Activated naive CD4-positive, alpha-beta T cell treated with anti-CD3 and anti-CD28 coated beads, Interleukin-2, amount 50 U/mL, for 72 hours (primary cell): ENCODE measurements around the gene ZC3H14. TPM values are rescaled to one million over a fixed set of nuclear protein-coding genes. Genes with fewer than 3 reads are reported as not detected.

Experiments used
- ATAC-seq, 2 donors: fragments of 150-1000 bp; cut with Tn5 transposase; 2 replicates each; pipeline ENCODE4 v1.10.0; 2021; ENCODE audit warnings: mild to moderate bottlenecking in 2 of 2, moderate library complexity in 2 of 2
- DNase-seq, 2 donors: peaks; one replicate each; pipeline ENCODE4 v3.0.0; 2021 to 2022; ENCODE audit warnings: low spot score in 2 of 2
- H3K27ac Mint-ChIP-seq, 2 donors: one replicate each; pipeline ENCODE4 v1.8.0; 2022; ENCODE audit warnings: mild to moderate bottlenecking in 2 of 2, mixed read lengths in 2 of 2
- H3K36me3 Mint-ChIP-seq, 2 donors: one replicate each; pipeline ENCODE4 v1.8.0; 2022; ENCODE audit warnings: mixed read lengths in 2 of 2
- H3K9me3 Mint-ChIP-seq, 2 donors: one replicate each; pipeline ENCODE4 v1.8.0; 2022; ENCODE audit warnings: mixed read lengths in 2 of 2
- total RNA-seq, 2 donors: library from RNA; stranded (reverse); gene quantifications; one replicate each; pipeline ENCODE4 v1.2.3, GENCODE V29; 2022

ZC3H14 gene
- total RNA-seq, 2 donors from 2014 or later: 40.8 to 45.2 TPM

- no peak for DNase-seq
- ATAC-seq: no peak
- Mint-ChIP-seq H3K27ac (no peak overlapping the region), H3K36me3 (peaks cover 2 to 9% of the 10 kb centered on the region in 2 donors), H3K9me3 (no peaks in the 10 kb centered on the region)
Observed at GRCh38 chr14:88584451-88584850, 21.6 kb downstream of the ZC3H14 start.

DNA sequence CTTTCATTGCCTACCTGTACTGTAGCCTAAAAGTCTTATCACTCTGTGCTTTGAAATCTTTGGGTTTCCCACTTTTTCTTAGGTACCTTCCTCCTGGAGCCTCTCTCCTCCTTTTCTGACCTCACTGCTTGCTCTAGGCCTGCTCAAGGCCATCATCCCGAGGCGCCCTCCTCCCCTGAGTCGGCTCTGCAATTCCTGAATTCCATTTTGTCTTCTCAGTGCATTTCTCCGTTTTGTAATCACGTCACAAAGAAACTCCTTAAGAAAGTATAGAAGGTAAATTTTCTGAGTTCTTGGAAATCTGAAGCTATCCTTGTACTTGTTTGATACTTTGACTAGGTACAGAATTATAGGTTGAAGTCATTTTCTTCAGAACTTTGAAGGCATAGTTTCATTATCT lies 25.2 kb downstream of the ZC3H14 start:
- no peak for ATAC-seq
- Mint-ChIP-seq H3K9me3 (no peaks in the 10 kb centered on the region), H3K36me3 (peaks cover 0 to 12% of the 10 kb centered on the region in 2 donors), H3K27ac (peak overlapping the region in 1 of 2 donors; percentile 94)
- no peak for DNase-seq

DNA sequence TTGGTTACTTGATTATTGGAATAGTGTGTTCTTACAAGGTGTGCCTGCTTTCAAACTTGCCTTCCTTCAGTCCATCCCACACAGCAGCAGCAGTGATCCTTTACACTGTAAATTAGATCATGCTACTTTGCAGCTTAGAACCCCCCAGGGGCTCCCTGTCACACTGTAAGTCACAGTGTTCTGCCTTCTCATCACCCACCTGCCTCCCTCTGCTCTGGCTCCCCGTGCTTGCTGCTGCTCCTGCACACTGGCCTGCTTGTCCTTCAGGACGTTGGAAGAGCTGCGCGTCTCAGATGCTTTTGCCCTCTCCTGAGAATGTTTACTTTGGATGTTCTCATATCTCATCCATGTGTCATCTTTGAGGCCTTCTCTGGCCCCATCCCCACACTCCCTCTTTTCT lies 27.3 kb downstream of the ZC3H14 start:
- DNase-seq (no peak), ATAC-seq (no peak)
- Mint-ChIP-seq H3K27ac (peak overlapping the region; percentile 19 to 56), H3K9me3 (no peaks in the 10 kb centered on the region), H3K36me3 (peaks cover 0 to 12% of the 10 kb centered on the region in 2 donors)

DNA sequence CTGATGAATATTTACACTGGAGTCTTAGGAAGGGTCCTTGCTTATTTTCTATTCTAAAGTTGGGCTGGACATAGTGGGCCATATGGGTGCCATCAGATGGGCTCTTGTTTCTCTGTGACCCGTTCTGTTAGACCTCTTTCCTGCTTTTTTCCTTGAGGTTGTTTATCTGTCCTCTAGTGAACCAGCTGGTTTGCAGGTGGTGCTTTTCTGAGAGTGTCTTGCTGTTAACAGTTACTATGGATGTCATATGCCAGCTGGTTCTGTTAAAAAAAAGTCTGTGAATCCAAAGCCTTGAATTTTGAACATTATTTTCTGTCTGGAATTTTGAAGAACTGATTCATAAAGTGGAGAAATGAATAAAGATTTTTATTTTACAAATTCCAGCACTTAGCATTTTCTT lies 29.2 kb downstream of the ZC3H14 start:
- no peaks in the 10 kb centered on the region for H3K9me3 Mint-ChIP-seq
- H3K27ac Mint-ChIP-seq: no peak overlapping the region
- H3K36me3 Mint-ChIP-seq: peaks cover 1 to 6% of the 10 kb centered on the region in 2 donors
- no peak for ATAC-seq
- DNase-seq: no peak

GRCh38 chr14:88597038-88597437 lies 34.2 kb downstream of the ZC3H14 start:
- H3K9me3 Mint-ChIP-seq: no peaks in the 10 kb centered on the region
- ATAC-seq: no peak
- peak overlapping the region in 1 of 2 donors; percentile 24 for H3K27ac Mint-ChIP-seq
- no peak for DNase-seq
- peaks cover 17 to 20% of the 10 kb centered on the region in 2 donors for H3K36me3 Mint-ChIP-seq

- ATAC-seq: no peak
- Mint-ChIP-seq H3K9me3 (no peaks in the 10 kb centered on the region), H3K27ac (peak overlapping the region in 1 of 2 donors; percentile 24), H3K36me3 (peaks cover 20 to 22% of the 10 kb centered on the region in 2 donors)
- no peak for DNase-seq
Observed at GRCh38 chr14:88597601-88598000, 34.8 kb downstream of the ZC3H14 start.

- Mint-ChIP-seq H3K27ac (peak overlapping the region in 1 of 2 donors; percentile 24), H3K36me3 (peaks cover 21 to 24% of the 10 kb centered on the region in 2 donors), H3K9me3 (no peaks in the 10 kb centered on the region)
- no peak for DNase-seq
- peak in 1 of 2 donors; percentile 32 for ATAC-seq
Observed at GRCh38 chr14:88598097-88598675, 35.3 kb downstream of the ZC3H14 start.

- no peak for ATAC-seq
- no peaks in the 10 kb centered on the region for H3K9me3 Mint-ChIP-seq
- peaks cover 24 to 35% of the 10 kb centered on the region in 2 donors for H3K36me3 Mint-ChIP-seq
- DNase-seq: no peak
- peak overlapping the region; percentile 82 to 84 for H3K27ac Mint-ChIP-seq
Observed at GRCh38 chr14:88599326-88599725, 36.5 kb downstream of the ZC3H14 start.

- Mint-ChIP-seq H3K9me3 (no peaks in the 10 kb centered on the region), H3K36me3 (peaks cover 24 to 35% of the 10 kb centered on the region in 2 donors), H3K27ac (peak overlapping the region; percentile 82 to 84)
- peak; percentile 94 to 96 for ATAC-seq
- peak in 1 of 2 donors; percentile 36 for DNase-seq
Observed at GRCh38 chr14:88599761-88600439, 37.1 kb downstream of the ZC3H14 start.

DNA sequence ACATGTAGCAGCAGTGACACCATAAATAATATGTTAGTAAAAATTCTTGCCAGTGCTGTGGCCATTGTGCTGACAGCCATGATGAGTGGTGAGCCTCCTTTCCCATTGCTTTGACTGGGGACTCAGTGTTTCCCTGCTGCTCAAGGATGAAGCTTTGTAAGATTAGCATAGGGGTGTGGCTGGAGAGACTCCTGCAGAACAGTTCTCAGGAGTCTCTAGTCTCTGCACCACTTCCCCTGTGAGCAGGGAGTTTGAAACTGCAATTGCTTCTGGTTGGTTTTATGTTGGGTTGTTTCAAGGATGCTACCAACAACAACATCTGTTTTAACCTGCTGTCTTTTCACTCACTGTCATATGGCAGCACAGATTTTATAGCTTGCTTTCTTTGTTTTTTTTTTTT lies 41.4 kb downstream of the ZC3H14 start:
- Mint-ChIP-seq H3K9me3 (no peaks in the 10 kb centered on the region), H3K27ac (peak overlapping the region in 1 of 2 donors; percentile 76), H3K36me3 (peaks cover 20 to 51% of the 10 kb centered on the region in 2 donors)
- no peak for ATAC-seq
- DNase-seq: no peak

DNA sequence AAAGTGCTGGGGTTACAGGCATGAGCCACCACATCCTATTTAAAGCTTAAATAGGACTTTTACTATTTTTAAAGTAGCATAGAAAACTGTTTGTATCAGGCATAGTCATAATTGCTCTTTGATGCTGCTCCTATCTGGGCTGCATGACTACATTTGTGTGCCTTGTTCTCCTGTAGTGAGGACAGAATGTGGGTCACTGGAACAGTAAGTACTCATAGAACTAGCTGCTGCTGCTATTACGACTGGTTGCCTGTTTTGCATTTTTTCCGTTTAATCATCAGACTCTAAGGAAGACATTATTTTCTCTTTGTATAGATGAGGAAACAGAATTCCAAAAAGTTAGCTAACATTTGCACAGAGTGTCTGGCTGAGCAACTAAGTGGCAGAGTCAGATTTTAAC lies 42.8 kb downstream of the ZC3H14 start:
- Mint-ChIP-seq H3K27ac (no peak overlapping the region), H3K36me3 (peaks cover 22 to 51% of the 10 kb centered on the region in 2 donors), H3K9me3 (no peaks in the 10 kb centered on the region)
- ATAC-seq (peak; percentile 40 to 60), DNase-seq (no peak)

GRCh38 chr14:88607829-88608228 lies 45.0 kb downstream of the ZC3H14 start:
- DNase-seq (no peak), ATAC-seq (no peak)
- no peak overlapping the region for H3K27ac Mint-ChIP-seq
- no peaks in the 10 kb centered on the region for H3K9me3 Mint-ChIP-seq
- H3K36me3 Mint-ChIP-seq: peaks cover 28 to 46% of the 10 kb centered on the region in 2 donors

DNA sequence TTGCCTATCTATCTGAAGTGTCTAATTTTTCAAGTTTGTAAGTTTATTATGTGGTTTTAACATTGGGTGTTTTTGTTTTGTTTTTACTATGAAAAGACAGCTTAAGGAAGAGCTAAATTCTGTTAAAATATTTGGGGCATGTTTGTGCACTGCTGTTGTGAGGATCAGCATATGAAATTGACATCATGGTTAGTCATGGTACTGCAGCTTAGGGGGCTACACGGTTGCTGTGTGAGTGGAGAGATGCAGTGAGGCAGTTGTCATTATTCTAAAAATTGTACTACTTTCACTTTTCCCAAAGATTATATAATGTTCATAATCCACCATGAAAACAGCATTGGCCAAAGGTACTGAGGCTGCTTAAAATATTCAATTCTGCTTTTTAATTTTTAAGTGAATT lies 49.0 kb downstream of the ZC3H14 start:
- Mint-ChIP-seq H3K9me3 (no peaks in the 10 kb centered on the region), H3K36me3 (peaks cover 24 to 37% of the 10 kb centered on the region in 2 donors), H3K27ac (no peak overlapping the region)
- ATAC-seq: no peak
- no peak for DNase-seq

GRCh38 chr14:88612981-88613380 lies 50.1 kb downstream of the ZC3H14 start:
- H3K9me3 Mint-ChIP-seq: no peaks in the 10 kb centered on the region
- no peak for ATAC-seq

DNA sequence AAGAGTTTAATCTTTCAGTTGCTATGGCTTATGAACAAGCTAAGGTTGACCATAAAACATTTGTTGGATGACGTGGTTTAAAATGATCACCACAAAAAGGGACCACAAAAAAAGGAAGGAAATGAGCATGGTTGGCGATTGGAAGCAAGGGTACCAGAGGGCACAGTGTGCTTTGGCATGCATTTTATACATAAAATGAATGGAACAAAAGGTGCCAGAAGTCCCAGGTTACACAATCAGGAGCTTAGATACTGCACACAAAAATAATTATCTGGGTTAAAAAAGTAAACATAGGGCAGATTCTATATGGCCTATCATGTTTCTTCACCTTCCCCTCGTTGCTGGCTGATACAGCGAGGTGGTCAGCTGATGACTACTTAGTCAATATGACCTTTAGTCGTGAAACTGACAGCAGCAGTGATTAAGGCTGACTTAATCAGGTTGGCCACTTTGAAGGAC lies 50.7 kb downstream of the ZC3H14 start:
- no peaks in the 10 kb centered on the region for H3K9me3 Mint-ChIP-seq
- H3K36me3 Mint-ChIP-seq: peaks cover 15 to 25% of the 10 kb centered on the region in 2 donors
- DNase-seq (no peak), ATAC-seq (peak in 1 of 2 donors; percentile 91)
- peak overlapping the region; percentile 9 to 25 for H3K27ac Mint-ChIP-seq

More at GRCh38 chr14:88612981-88613380, 50.1 kb downstream of the ZC3H14 start:
- no peak overlapping the region for H3K27ac Mint-ChIP-seq
- no peak for DNase-seq
- H3K36me3 Mint-ChIP-seq: peaks cover 19 to 27% of the 10 kb centered on the region in 2 donors

DNA sequence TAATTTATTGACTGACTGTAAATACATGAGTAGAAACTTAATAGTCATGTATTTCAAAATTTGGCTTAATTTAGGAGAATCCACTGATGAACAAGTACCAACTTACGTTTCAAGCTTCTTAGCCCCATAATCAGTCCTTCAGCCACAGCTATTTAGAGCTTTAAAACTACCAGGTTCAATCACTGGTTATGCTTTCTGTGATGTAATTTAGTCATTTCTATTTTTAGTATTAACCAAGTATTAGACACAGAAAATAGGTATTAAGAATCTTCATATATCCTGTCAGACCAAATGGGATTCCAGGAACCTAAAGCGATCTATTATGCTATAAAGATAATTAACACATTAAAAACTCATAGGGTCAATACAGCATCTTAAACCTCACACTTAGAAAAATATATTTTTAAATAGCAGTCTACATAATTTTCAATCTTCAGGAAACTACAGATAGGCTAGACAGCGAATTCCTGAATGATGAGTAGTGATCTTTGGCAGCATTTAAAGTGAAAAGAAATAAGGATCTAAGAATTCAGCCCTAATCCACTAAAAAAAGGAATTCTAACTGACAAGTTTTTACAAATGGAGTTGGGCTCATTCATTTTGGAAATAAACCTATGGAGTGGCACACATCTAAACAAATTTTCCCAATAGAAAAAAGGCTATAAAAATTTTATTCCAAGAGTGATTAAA lies 51.5 kb downstream of the ZC3H14 start:
- DNase-seq: no peak
- H3K27ac Mint-ChIP-seq: no peak overlapping the region
- H3K9me3 Mint-ChIP-seq: no peaks in the 10 kb centered on the region
- no peak for ATAC-seq
- H3K36me3 Mint-ChIP-seq: peaks cover 14 to 17% of the 10 kb centered on the region in 2 donors

DNA sequence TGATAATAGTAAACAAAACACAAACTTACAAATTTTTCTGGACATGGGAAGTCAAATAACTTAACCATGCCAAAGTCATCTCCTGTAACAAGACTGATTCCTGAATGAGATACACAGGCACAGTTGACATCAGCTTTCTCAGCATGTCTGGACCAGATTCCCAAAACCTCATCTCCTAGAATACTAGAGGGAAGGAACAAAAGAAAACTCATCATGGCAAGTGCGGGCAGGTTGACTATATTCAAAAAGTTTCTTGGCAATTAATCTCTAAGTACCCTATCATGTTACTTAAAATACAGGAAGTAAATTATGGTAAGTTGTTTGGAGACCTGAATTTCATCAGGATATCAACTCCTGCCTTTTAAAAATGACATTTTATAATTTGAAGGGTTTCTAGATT lies 53.9 kb downstream of the ZC3H14 start:
- no peak for ATAC-seq
- DNase-seq: no peak
- Mint-ChIP-seq H3K27ac (no peak overlapping the region), H3K9me3 (no peaks in the 10 kb centered on the region), H3K36me3 (peaks cover 4 to 9% of the 10 kb centered on the region in 2 donors)
